ENCODE measurements around the gene TMEM51. TPM values are rescaled to one million over a fixed set of nuclear protein-coding genes. Genes with fewer than 3 reads are reported as not detected.

Gene TMEM51
- polyA plus RNA-seq (ENCODE audit: insufficient read length in 3 of 3): 10 to 100 TPM; 17.2 to 18.2 (median 17.3) TPM

DNA sequence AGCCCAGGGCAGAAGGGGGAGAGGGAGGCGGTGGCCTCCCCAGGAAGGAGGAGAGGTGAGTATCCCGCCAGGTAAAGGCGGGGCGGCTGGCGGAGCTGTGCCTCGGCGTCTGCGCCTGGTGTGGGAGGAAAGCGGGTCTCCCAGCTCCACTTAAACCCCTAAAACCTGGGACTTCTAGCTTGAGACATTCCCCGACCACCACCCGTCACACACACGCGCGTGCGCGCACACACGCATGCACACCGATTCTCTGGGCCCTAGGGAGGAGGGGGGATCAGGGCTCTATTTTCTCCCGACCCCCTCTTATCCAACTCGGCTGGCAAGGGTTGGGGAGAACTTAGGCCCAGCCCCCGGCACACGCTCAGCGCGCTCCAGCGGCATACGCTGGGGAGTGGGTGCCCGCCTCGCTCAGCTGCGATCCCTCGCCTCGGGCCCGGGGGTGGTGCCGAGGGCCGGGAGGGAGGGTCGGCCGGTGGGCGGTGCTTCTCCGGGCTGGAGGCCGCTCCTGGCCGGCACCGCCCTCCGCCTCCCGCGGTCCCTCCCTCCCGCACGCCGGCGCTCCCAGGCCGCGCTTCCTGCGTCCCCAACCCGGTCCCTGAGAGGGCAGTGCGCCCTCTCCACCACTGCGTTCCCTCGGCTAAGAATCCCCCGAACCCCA is at the start of gene TMEM51:
TMEM51 (plus strand) TSS at position 564 of the 658 bp plus-strand sequence. CDS start 61,341 bp downstream, outside the sequence.
- DNase-seq (ENCODE audit: low read depth in 3 of 3, low spot score in 2 of 3): no peak

- no peak for DNase-seq (ENCODE audit: low read depth in 3 of 3, low spot score in 2 of 3)
Measured at GRCh38 chr1:15103906-15104305, 49.6 kb upstream of the TMEM51 start.

- DNase-seq (ENCODE audit: low read depth in 3 of 3, low spot score in 2 of 3): no peak
Measured at GRCh38 chr1:15104768-15105167, 48.8 kb upstream of the TMEM51 start.

GRCh38 chr1:15106608-15107007 is 46.9 kb upstream of the TMEM51 start:
- DNase-seq (ENCODE audit: low read depth in 3 of 3, low spot score in 2 of 3): no peak

DNA sequence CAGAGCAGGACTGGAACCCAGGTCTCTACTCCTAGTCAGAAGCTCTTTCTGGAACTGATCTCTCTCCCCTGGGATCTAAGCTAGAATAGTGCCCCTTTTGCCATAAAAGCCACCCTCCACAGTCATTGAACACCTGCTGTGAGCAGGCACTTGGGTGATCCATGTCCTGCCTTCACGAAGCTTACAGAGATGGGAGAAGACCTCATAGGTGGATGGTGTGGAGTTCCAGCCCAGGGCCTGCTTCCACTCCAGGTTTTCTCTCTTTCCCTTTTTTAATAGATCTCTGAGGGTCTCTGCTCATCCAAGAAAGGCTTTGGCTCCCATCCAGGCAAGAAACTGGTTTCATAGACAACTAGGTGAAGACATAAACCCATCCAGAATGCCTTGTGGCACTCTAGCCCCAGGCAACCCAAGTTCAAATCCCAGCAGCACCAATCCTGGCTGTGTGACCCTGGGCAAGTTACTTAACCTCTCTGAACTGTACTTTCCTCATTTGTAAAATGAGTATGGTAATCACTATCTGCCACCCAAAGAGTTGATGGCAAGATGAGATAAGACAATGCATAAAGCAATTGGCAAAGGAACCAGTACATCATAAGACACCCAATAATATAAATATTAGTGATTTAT is 46.4 kb upstream of the TMEM51 start:
- DNase-seq (ENCODE audit: low read depth in 3 of 3, low spot score in 2 of 3): no peak

- no peak for DNase-seq (ENCODE audit: low read depth in 3 of 3, low spot score in 2 of 3)
Measured at GRCh38 chr1:15107911-15108310, 45.6 kb upstream of the TMEM51 start.

DNA sequence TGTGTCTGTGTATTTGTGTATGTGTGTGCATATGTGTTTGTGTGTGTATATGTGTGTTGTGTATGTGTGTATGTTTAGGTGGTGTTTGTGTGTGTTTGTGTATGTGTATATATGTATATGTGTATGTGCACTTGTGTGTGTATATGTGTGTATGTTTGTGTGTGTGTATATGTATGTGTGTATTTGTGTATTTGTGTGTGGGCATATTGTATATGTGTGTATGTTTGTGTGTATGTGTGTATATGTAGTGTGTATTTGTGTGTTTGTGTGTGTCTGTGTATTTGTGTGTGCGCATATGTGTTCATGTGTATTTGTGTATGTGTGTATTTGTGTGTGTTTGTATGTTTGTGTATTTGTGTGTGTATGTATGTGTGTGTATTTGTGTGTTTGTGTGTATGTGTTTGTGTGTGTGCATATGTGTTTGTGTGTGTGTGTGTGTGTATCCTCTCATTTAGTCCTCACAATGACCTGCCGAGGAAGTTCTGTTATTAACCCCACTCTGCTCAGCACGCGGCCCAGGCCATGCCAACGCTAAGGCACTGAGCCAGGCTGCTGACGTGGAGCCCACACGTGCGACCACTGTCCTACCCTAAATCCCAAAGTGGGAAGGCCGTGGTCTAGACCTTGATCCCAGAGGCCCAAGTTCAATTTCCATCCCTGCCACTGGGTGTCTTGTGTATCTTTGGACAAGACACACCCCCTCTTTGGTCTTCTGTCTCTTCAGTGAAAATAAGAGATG is 43.2 kb upstream of the TMEM51 start:
- DNase-seq (ENCODE audit: low read depth in 3 of 3, low spot score in 2 of 3): no peak

- DNase-seq (ENCODE audit: low read depth in 3 of 3, low spot score in 2 of 3): no peak
Measured at GRCh38 chr1:15110867-15111230, 42.7 kb upstream of the TMEM51 start.

GRCh38 chr1:15113146-15113545 is 40.4 kb upstream of the TMEM51 start:
- no peak for DNase-seq (ENCODE audit: low read depth in 3 of 3, low spot score in 2 of 3)

GRCh38 chr1:15114884-15115283 is 38.7 kb upstream of the TMEM51 start:
- no peak for DNase-seq (ENCODE audit: low read depth in 3 of 3, low spot score in 2 of 3)

GRCh38 chr1:15115542-15116330 is 37.8 kb upstream of the TMEM51 start:
- no peak for DNase-seq (ENCODE audit: low read depth in 3 of 3, low spot score in 2 of 3)

DNA sequence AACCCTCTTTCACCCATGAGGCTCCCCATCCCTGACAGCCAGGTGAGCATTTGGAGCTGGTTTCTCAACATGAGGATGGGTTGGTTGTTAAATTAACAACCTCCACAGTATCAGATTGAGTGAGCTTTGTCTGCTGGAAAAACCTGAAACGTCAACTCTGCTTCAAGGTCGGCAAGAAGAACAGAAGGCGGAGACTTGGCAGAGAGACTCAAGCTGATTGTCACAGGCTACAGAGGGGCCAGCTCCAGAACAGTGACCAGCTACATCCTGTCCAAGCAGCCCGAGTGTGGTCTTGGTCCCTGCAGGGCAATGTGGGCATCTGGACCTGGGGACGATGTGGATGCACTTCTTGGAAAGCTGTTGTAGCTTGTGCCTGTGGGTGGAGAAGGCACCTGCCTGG is 36.6 kb upstream of the TMEM51 start:
- DNase-seq (ENCODE audit: low read depth in 3 of 3, low spot score in 2 of 3): no peak

DNA sequence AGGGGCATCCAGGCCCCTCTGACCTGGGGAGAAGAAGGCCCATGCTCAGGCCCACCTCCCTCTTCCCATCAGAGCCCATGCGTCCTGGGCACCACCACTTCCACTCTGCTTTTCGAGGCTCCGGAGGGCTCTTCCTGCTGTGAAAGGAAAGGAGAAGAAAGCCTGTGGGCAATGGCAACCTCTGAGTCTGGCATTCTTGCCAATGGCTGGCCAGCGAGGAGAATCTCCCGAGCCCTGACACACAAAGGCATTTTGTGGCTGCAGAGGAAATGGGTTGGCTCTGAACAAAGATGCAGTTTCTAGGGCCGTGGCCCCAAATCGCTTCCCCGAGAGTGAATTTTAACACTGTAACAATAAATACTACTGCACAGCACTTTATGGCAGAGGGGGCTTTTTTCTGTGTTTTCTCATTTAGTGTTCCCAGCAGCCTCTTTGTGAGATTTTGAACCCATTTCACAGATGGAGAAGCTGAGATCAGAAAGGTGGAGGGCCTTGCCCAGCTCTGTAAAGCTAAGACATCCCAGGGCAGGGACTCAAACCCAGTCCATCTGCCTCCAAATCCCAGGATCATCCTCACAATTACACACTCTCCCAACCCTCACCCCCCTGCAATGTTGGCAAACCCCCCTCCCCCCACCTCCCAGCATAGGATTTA is 35.7 kb upstream of the TMEM51 start:
- no peak for DNase-seq (ENCODE audit: low read depth in 3 of 3, low spot score in 2 of 3)

DNA sequence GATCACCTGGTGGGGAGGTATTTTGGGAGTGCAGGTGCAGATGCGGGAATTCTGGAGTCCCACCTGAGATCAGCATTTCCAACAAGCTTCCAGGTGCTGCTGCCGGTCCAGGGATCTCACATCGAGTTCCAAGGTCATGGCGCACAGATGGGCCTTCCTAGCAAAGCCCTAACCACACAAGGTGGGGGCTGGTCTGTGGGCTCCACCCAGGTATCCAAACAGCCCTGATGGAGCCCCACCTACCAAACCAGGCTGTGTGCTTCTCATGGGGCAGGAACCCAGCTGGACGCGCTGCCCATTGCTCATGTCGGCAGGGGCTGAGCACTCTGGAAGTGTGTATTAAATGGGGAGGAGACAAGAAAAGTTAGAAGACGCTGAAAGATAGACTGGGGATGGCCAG is 35.0 kb upstream of the TMEM51 start:
- no peak for DNase-seq (ENCODE audit: low read depth in 3 of 3, low spot score in 2 of 3)

GRCh38 chr1:15120251-15120945 is 33.1 kb upstream of the TMEM51 start:
- DNase-seq (ENCODE audit: low read depth in 3 of 3, low spot score in 2 of 3): no peak

DNA sequence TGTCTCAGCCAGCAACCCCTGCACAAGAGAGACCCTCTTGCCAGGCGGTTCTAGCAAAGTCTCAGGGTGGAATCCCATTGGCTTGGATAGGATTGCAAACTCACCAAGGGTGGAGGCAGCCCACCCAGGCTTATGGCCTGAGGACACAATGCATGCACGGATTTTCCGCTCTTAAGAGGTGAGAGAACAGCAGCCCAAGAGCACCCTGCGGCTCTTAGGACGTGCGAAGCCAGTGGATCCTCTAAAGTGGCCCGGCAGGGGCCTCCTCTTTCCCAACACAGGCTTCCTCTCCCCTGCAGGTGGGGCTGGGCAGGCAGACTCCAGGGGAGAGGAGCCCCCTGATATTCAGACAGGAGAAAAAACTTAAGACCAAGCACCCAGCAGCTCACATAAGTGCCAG is 31.2 kb upstream of the TMEM51 start:
- no peak for DNase-seq (ENCODE audit: low read depth in 3 of 3, low spot score in 2 of 3)

GRCh38 chr1:15123270-15123669 is 30.3 kb upstream of the TMEM51 start:
- no peak for DNase-seq (ENCODE audit: low read depth in 3 of 3, low spot score in 2 of 3)

- no peak for DNase-seq (ENCODE audit: low read depth in 3 of 3, low spot score in 2 of 3)
Measured at GRCh38 chr1:15123925-15124324, 29.6 kb upstream of the TMEM51 start.

DNA sequence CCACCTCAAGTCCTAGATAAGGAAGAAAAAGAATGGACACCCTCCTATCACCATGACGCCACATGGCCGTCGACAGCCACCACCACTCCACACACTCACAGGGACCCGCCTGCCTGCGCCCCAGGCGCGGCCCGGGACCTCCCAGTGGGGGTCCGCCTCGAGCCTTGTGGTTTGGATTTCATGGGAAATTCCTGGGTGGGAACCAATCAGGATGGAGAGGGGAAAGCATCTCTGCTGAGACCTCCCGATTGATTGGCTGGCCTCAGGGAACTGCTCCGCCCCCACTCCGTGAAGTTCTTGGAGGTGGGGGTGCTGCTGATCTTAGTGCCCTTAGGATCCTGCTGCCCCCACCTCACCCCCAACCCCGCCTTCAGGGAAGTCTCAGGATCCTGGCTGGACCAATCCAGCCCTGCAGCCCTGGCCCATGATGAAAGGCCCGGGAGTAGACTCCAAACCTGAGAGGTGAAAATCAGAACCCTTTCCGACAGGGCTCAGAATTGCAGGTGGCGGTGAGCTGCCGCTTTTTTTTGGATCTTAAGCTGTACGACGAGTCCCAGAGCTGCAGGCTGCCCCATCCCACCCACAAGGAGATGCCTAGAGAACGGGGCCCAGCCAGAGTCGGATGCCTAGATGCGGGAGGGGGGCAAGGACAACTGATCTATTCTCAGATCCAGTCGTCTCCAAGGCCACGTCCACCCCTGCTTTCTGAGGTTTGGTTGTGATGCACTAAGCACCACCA is 29.0 kb upstream of the TMEM51 start:
- DNase-seq (ENCODE audit: low read depth in 3 of 3, low spot score in 2 of 3): no peak

All from right renal cortex interstitium (tissue), 3 donors.